PC-9 (cell line): ENCODE data around the gene CD79B. TPM values are rescaled to one million over a fixed set of nuclear protein-coding genes. Genes with fewer than 3 reads are reported as not detected.
"Not testable (repeated sequence)": the region's sequence is repeated elsewhere in the genome, so short reads cannot be mapped to it uniquely, and the experiment has no call there.

ENCODE experiments used
- BruUV-seq: library from RNA; stranded (reverse); fragments of 400-500 nt; replicated peaks from 2 replicates; lab custom pipeline; 2021; lab: Mats Ljungman, UMichigan
- CTCF ChIA-PET: fragments of 300-600 bp; sonication (Branson Sonifier 250); formaldehyde crosslinking; loops from one replicate; lab custom pipeline; 2022; ENCODE audit warnings: antibody characterized with exemption; lab: Charles Lee
- POLR2A ChIA-PET: fragments of 300-600 bp; sonication (Branson Sonifier 250); formaldehyde crosslinking; loops from one replicate; lab custom pipeline; 2022; ENCODE audit warnings: antibody characterized with exemption; ENCODE audit not compliant: unreplicated experiment; lab: Charles Lee
- DNase-seq, 2 experiments: peaks; one replicate each; pipeline versions ENCODE4 v3.0.0 to v3.0.0-alpha.2; 2015 to 2022; ENCODE audit warnings: mixed read lengths in 1 of 2
- H2AFZ ChIP-seq: fragments of 200-600 bp; sonication (generic); 2 replicates; pipeline ENCODE4 v1.8.1; 2017; ENCODE audit warnings: antibody characterized with exemption
- H3F3A ChIP-seq: fragments of 200-600 bp; sonication (generic); 2 replicates; pipeline ENCODE4 v1.8.1; 2017; ENCODE audit warnings: antibody characterized with exemption, mild to moderate bottlenecking, low read depth; ENCODE audit not compliant: insufficient read depth
- H3K27ac ChIP-seq: fragments of 200-600 bp; sonication (generic); 2 replicates; pipeline ENCODE4 v1.6.1; 2016; ENCODE audit warnings: mixed run types
- H3K27me3 ChIP-seq: fragments of 200-600 bp; sonication (generic); 2 replicates; pipeline ENCODE4 v1.6.1; 2016; ENCODE audit warnings: low read depth, mixed run types; ENCODE audit not compliant: insufficient read depth
- H3K36me3 ChIP-seq: fragments of 200-600 bp; sonication (generic); 2 replicates; pipeline ENCODE4 v1.6.1; 2016; ENCODE audit warnings: low read depth, mixed run types
- H3K4me1 ChIP-seq: fragments of 200-600 bp; sonication (generic); replicated peaks from 2 replicates; pipeline ENCODE4 v1.6.1; 2016; ENCODE audit warnings: mixed run types; ENCODE audit not compliant: insufficient read depth
- H3K4me2 ChIP-seq: fragments of 200-600 bp; sonication (generic); 2 replicates; pipeline ENCODE4 v1.6.1; 2017; ENCODE audit warnings: mixed run types
- H3K4me3 ChIP-seq: fragments of 200-600 bp; sonication (generic); 2 replicates; pipeline ENCODE4 v1.6.1; 2016; ENCODE audit warnings: mixed run types
- H3K79me2 ChIP-seq: fragments of 200-600 bp; sonication (generic); 2 replicates; pipeline ENCODE4 v1.6.1; 2017; ENCODE audit warnings: low read depth, mixed run types
- H3K9me2 ChIP-seq: fragments of 200-600 bp; sonication (generic); 2 replicates; pipeline ENCODE4 v1.8.1; 2017; ENCODE audit warnings: mild to moderate bottlenecking; ENCODE audit not compliant: insufficient read depth
- H3K9me3 ChIP-seq: fragments of 200-600 bp; sonication (generic); 2 replicates; pipeline ENCODE4 v1.8.1; 2016; ENCODE audit warnings: low read depth; ENCODE audit not compliant: insufficient read depth
- H4K20me1 ChIP-seq: fragments of 200-600 bp; sonication (generic); 2 replicates; pipeline ENCODE4 v1.8.1; 2017; ENCODE audit not compliant: insufficient read depth
- EZH2 ChIP-seq: fragments of 200-600 bp; sonication (generic); IDR thresholded peaks from 2 replicates; pipeline ENCODE4 v1.8.0; 2017; ENCODE audit warnings: antibody characterized with exemption, low read depth
- intact Hi-C: fragments of 100-400 bp; cut with micrococcal nuclease; formaldehyde crosslinking; loops from one replicate; pipeline ENCODE4 v1.10.0; 2022; ENCODE audit not compliant: unreplicated experiment
- total RNA-seq: library from RNA; stranded (reverse); gene quantifications from 2 replicates; pipeline ENCODE4 v1.2.3, GENCODE V29; 2021
- TF ChIP-seq, protein P1 (sequence below): fragments of 200-600 bp; sonication (generic); conservative IDR thresholded peaks from 2 replicates; pipeline ENCODE4 v1.6.1; 2017; ENCODE audit warnings: mixed run types, antibody characterized with exemption, mild to moderate bottlenecking, moderate library complexity

CD79B gene
- total RNA-seq, 1 experiment from 2014 or later, result not detected

DNA sequence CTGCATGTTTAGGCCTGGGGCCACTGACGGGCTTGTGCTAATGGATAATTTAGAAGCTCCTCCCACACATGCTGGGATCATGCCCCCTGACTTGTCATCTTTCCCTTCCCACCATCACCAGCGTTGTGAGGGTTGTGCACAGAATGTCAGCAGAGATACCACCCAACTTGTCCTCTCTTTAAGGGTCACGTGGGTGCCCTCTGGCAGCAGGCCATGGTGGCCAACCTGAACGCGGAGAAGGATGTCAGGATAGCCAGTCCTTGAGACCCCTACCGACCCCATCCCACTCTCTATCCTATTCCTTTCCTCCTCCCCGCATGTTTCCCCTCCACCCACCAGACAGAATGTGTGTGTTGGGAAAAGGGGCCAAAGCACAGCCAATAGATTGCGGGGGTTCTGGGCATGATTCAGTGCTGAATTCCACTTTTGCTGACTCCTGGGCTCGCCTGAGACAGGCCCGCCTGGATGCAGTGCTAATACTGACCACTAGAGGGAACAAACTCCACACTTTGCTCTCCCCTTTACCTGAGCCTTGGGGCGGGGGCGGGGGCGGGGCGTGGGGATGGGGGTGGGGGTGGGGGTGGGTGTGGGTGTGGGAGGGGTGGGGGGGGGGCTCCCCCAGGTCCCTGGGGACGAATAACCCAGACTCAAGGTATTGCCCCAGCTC is 50.1 kb downstream of the CD79B start, which contains the start of gene GH2:
Gene GH2, minus strand, starts transcription at position 10 of the 667 bp plus-strand sequence. CDS start 143 bp downstream, outside the sequence.
- Histone ChIP-seq H3K9me2 (no peaks in the 10 kb centered on the region), H3K27ac (no peak within 1 kb of the TSS), H3K9me3 (no peaks in the 10 kb centered on the region), H4K20me1 (no peaks in the 10 kb centered on the region), H3K4me1 (no peaks in the 10 kb centered on the region), H3K27me3 (peaks cover 5% of the 10 kb centered on the region; the same call in 1 of the 2 replicates), H3F3A (no peaks in the 10 kb centered on the region), H3K36me3 (no peaks in the 10 kb centered on the region), H3K79me2 (no peaks in the 10 kb centered on the region), H3K4me3 (no peak within 1 kb of the TSS), H3K4me2 (no peak within 1 kb of the TSS), H2AFZ (no peak within 1 kb of the TSS)
- TF ChIP-seq EZH2, result no peak
- TF ChIP-seq, protein P1, sequence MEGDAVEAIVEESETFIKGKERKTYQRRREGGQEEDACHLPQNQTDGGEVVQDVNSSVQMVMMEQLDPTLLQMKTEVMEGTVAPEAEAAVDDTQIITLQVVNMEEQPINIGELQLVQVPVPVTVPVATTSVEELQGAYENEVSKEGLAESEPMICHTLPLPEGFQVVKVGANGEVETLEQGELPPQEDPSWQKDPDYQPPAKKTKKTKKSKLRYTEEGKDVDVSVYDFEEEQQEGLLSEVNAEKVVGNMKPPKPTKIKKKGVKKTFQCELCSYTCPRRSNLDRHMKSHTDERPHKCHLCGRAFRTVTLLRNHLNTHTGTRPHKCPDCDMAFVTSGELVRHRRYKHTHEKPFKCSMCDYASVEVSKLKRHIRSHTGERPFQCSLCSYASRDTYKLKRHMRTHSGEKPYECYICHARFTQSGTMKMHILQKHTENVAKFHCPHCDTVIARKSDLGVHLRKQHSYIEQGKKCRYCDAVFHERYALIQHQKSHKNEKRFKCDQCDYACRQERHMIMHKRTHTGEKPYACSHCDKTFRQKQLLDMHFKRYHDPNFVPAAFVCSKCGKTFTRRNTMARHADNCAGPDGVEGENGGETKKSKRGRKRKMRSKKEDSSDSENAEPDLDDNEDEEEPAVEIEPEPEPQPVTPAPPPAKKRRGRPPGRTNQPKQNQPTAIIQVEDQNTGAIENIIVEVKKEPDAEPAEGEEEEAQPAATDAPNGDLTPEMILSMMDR, result peak; percentile 77
- no TSS peak for BruUV-seq
- DNase-seq, result peak; percentile 40 to 58
- POLR2A ChIA-PET, result no interaction called here
- intact Hi-C loops, result no loop called here
- CTCF ChIA-PET, result interaction anchor here (0.6 kb wide), 2 partner anchors 55 to 1250 kb away, joined by 3 to 5 read pairs; no protein-coding TSS in a partner anchor

DNA sequence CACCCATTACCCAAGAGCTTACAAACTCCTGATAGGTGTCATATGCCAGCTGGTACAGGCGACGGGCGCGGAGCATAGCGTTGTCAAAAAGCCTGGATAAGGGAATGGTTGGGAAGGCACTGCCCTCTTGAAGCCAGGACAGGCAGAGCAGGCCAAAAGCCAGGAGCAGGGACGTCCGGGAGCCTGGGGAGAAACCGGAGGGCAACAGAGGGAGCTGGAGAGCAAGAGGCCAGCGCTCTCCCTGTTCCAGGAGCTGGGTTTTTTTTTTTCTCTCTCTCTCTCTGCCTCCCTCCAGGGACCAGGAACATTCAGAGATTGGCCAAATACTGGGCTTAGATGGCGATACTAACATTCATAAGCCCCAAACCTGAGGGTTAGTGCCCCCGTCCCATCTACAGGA is 50.8 kb downstream of the CD79B start:
- DNase-seq, H3K27ac ChIP-seq, H3K4me2 ChIP-seq, H3F3A ChIP-seq, H4K20me1 ChIP-seq, POLR2A ChIA-PET, H3K9me3 ChIP-seq, BruUV-seq, H3K9me2 ChIP-seq, H3K36me3 ChIP-seq, CTCF ChIA-PET, H3K27me3 ChIP-seq, intact Hi-C loops, H3K79me2 ChIP-seq, H3K4me3 ChIP-seq, H2AFZ ChIP-seq, H3K4me1 ChIP-seq: not testable (repeated sequence)

DNA sequence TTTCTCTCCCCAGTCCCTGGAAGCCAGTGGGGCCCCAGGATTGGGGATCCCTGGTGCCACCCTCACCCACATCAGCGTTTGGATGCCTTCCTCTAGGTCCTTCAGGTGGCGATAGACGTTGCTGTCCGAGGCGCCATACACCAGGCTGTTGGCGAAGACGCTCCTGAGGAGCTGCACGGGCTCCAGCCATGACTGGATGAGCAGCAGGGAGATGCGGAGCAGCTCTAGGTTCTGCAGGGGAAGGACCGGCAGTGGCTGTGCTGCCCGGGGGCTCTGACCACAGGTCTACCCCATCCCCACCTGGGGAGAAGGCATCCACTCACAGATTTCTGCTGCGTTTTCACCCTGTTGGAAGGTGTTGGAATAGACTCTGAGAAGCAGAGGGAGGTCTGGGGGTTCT is 51.4 kb downstream of the CD79B start:
- Histone ChIP-seq H3K79me2 (no peaks in the 10 kb centered on the region), H3K4me1 (no peaks in the 10 kb centered on the region), H4K20me1 (no peaks in the 10 kb centered on the region), H3K27me3 (peaks cover 5% of the 10 kb centered on the region; the same call in 1 of the 2 replicates), H3K36me3 (no peaks in the 10 kb centered on the region), H2AFZ (no peak overlapping the region), H3K4me3 (no peak overlapping the region), H3K4me2 (no peak overlapping the region), H3K9me2 (no peaks in the 10 kb centered on the region), H3K27ac (no peak overlapping the region), H3K9me3 (no peaks in the 10 kb centered on the region), H3F3A (no peaks in the 10 kb centered on the region)
- intact Hi-C loops, result no loop called here
- CTCF ChIA-PET, result no interaction called here
- TF ChIP-seq, protein P1, result no peak
- no peak for TF ChIP-seq EZH2
- POLR2A ChIA-PET, result no interaction called here
- no peak for DNase-seq
- no TSS peak for BruUV-seq

Other genes with a start within 250 kb of the CD79B start
- gene LIMD2, start 232.2 kb downstream of the CD79B start, total RNA-seq, result 1.6 and 2.7 TPM in 2 replicates
- 28.8 and 30.6 TPM in 2 replicates for gene STRADA, start 190.5 kb downstream of the CD79B start, total RNA-seq
- 64.0 and 89.3 TPM in 2 replicates for gene CCDC47, start 158.7 kb downstream of the CD79B start, total RNA-seq
- gene DDX42, start 158.2 kb downstream of the CD79B start, total RNA-seq, result 107 and 130 TPM in 2 replicates
- gene PSMC5, start 104.9 kb downstream of the CD79B start, total RNA-seq, result 128 and 150 TPM in 2 replicates
- 36.9 and 44.0 TPM in 2 replicates for gene FTSJ3, start 104.7 kb downstream of the CD79B start, total RNA-seq
- 73.6 and 98.7 TPM in 2 replicates for gene SMARCD2, start 89.6 kb downstream of the CD79B start, total RNA-seq
- not detected in 2 replicates for gene CSH2, start 58.7 kb downstream of the CD79B start, total RNA-seq
- gene GH2, start 50.4 kb downstream of the CD79B start, total RNA-seq, result not detected in 2 replicates
- gene CSH1, start 35.8 kb downstream of the CD79B start, total RNA-seq, result not detected in 2 replicates
- gene CSHL1, start 21.1 kb downstream of the CD79B start, total RNA-seq, result not detected in 2 replicates
- gene GH1, start 13.5 kb downstream of the CD79B start, total RNA-seq, result not detected in 2 replicates
- gene SCN4A, start 40.6 kb upstream of the CD79B start, total RNA-seq, result 1.4 and 1.7 TPM in 2 replicates
- 2.4 and 2.8 TPM in 2 replicates for gene PRR29, start 66.0 kb upstream of the CD79B start, total RNA-seq
- 7.8 and 9.2 TPM in 2 replicates for gene ICAM2, start 88.3 kb upstream of the CD79B start, total RNA-seq
- gene ERN1, start 197.8 kb upstream of the CD79B start, total RNA-seq, result 9.2 and 11.7 TPM in 2 replicates